LNCaP clone FGC (cell line): Measurements from ENCODE around the gene ETV3.

Source experiments
- DNase-seq: peaks from one replicate; pipeline ENCODE4 v3.0.0-alpha.2; 2011; ENCODE audit warnings: low read depth
- H3K4me3 ChIP-seq: 2 replicates; pipeline ENCODE4 v1.5.1; 2011; ENCODE audit warnings: mild to moderate bottlenecking, low read depth, low read length, control low read depth
- CTCF ChIP-seq: IDR thresholded peaks from 2 replicates; pipeline ENCODE4 v1.5.1; 2012; ENCODE audit warnings: mild to moderate bottlenecking; ENCODE audit not compliant: control insufficient read depth, insufficient read depth; ENCODE audit errors: extremely low read depth

The ETV3 gene

GRCh38 chr1:157154291-157154690 is 16.1 kb upstream of the ETV3 start:
- no peak overlapping the region for H3K4me3 ChIP-seq
- no peak for TF ChIP-seq CTCF
- DNase-seq: no peak

- no peak for DNase-seq
- no peak for TF ChIP-seq CTCF
- no peak overlapping the region for H3K4me3 ChIP-seq
These were observed 15.6 kb upstream of the ETV3 start for GRCh38 chr1:157153746-157154145.

GRCh38 chr1:157152510-157152909 is 14.3 kb upstream of the ETV3 start:
- DNase-seq: no peak
- no peak for TF ChIP-seq CTCF
- no peak overlapping the region for H3K4me3 ChIP-seq

- TF ChIP-seq CTCF: no peak
- H3K4me3 ChIP-seq: no peak overlapping the region
- DNase-seq: no peak
These were observed 13.3 kb upstream of the ETV3 start for GRCh38 chr1:157151506-157151905.

GRCh38 chr1:157151073-157151472 is 12.9 kb upstream of the ETV3 start:
- DNase-seq: no peak
- H3K4me3 ChIP-seq: no peak overlapping the region
- TF ChIP-seq CTCF: no peak

- no peak overlapping the region for H3K4me3 ChIP-seq
- no peak for TF ChIP-seq CTCF
- DNase-seq: no peak
These were observed 12.4 kb upstream of the ETV3 start for GRCh38 chr1:157150631-157151030.

- H3K4me3 ChIP-seq: no peak overlapping the region
- no peak for TF ChIP-seq CTCF
- DNase-seq: no peak
These were observed 9.9 kb upstream of the ETV3 start for GRCh38 chr1:157147906-157148700.
